Heart left ventricle (tissue), 16 donors: ENCODE data around the gene CREG2. TPM values are rescaled to one million over a fixed set of nuclear protein-coding genes. Genes with fewer than 3 reads are reported as not detected.

Experiments used
- ATAC-seq, 4 donors: fragments of 200-7000 bp; cut with Tn5 transposase; one replicate each; pipeline ENCODE4 v1.9.1; 2020 to 2022; ENCODE audit warnings: moderate library complexity in 4 of 4, mild to moderate bottlenecking in 3 of 4, moderate number of reproducible peaks in 1 of 4
- DNase-seq, 5 donors: peaks; one replicate each; pipeline ENCODE4 v3.0.0-alpha.2; 2020
- H3K27ac ChIP-seq, 12 donors: fragments of 200-600 bp; sonication (generic) in 4 of 12; one replicate each; pipeline versions ENCODE4 v1.5.0 to v1.8.0; 2016 to 2022; ENCODE audit warnings: mild to moderate bottlenecking in 2 of 12
- H3K27me3 ChIP-seq, 9 donors: fragments of 200-600 bp; sonication (generic) in 2 of 9; one replicate each; pipeline versions ENCODE4 v1.5.1 to v1.8.0; 2016 to 2022; ENCODE audit warnings: mild to moderate bottlenecking in 3 of 9
- H3K36me3 ChIP-seq, 9 donors: fragments of 200-600 bp; sonication (generic) in 2 of 9; one replicate each; pipeline versions ENCODE4 v1.5.0 to v1.8.0; 2018 to 2022; ENCODE audit warnings: mild to moderate bottlenecking in 2 of 9
- H3K4me1 ChIP-seq, 12 donors: fragments of 200-600 bp; sonication (generic) in 4 of 12; one replicate each; pipeline versions ENCODE4 v1.5.0 to v1.8.0; 2016 to 2022; ENCODE audit warnings: mild to moderate bottlenecking in 3 of 12
- H3K4me3 ChIP-seq, 12 donors: fragments of 200-600 bp; sonication (generic) in 4 of 12; one replicate each; pipeline versions ENCODE4 v1.5.0 to v1.8.0; 2017 to 2022; ENCODE audit warnings: mild to moderate bottlenecking in 9 of 12, moderate library complexity in 4 of 12
- H3K9me3 ChIP-seq, 12 donors: fragments of 200-600 bp; sonication (generic) in 4 of 12; one replicate each; pipeline versions ENCODE4 v1.5.0 to v1.8.0; 2016 to 2022; ENCODE audit warnings: mild to moderate bottlenecking in 1 of 12
- CTCF ChIP-seq, 12 donors: fragments of 200-600 bp; sonication (generic) in 4 of 12; IDR thresholded peaks; one replicate each; pipeline versions ENCODE4 v1.5.0 to v1.8.0; 2018 to 2022; ENCODE audit warnings: antibody characterized with exemption in 12 of 12, mild to moderate bottlenecking in 5 of 12
- POLR2A ChIP-seq, 2 donors: fragments of 450-650 bp; IDR thresholded peaks; one replicate each; pipeline ENCODE4 v1.6.1; 2017; ENCODE audit warnings: antibody characterized with exemption in 2 of 2, mild to moderate bottlenecking in 2 of 2, moderate library complexity in 2 of 2
- WGBS, 4 donors: extraction: QIAGEN DNeasy Blood & Tissue Kit in 2 of 4; methylation state at CpG; one replicate each; pipeline versions ENCODE4 v1.1.5 to v1.1.7; 2013 to 2018; 5-methylcytosine and 5-hydroxymethylcytosine counted together
- intact Hi-C, 10 donors: fragments of 100-400 bp; cut with DNase I; formaldehyde crosslinking; loops; one replicate each; pipeline versions ENCODE4 v1.11.1 to v1.14.2; 2022
- polyA plus RNA-seq, 2 donors: library from polyadenylated mRNA; stranded (reverse); fragments of 200-250 nt; gene quantifications; one replicate each; pipeline ENCODE4 v1.2.3, GENCODE V29; 2013
- total RNA-seq, 9 donors: library from RNA; depleted of rRNA in 2 of 9; stranded (reverse); fragments of >200 nt in 2 of 9; fragmentation: NEBNext Ultra II Directional in 3 of 9; extraction: Animal tissue kit (Norgen Biotek cat#: 25700) in 3 of 9; gene quantifications; one replicate each; pipeline versions ENCODE4 v1.1.0 to v1.2.4, GENCODE V29; 2016 to 2023
- donor health status: ischemic (EF 13 %, LVEDD 7.1; RV severe dilation, severe dysfunction).
- donor health status: healthy with polysubstance abuse.
- donor health status: DM: no; HTN: yes; CAD: no.
- donor health status: DM: no; HTN: no; CAD: no.
- donor health status: ischemic (EF 25% LVEDD 6.9; RV normal size, moderate dysfunction).
- donor health status: ischemic (EF 25% LVEDD 5.7; RV mildly dilated, moderate dysfunction).
- donor health status: healthy.
- donor health status: DM: yes; HTN: yes; CAD: no.
- donor health status: ischemic (EF 35%, LVEDD 5.7; RV mildly dilated, moderate dysfunction).
- donor health status: nonischemic (EF 11% LVEDD 7.7; RV severe dilation, severe dysfunction).
- donor health status: DM: yes; HTN: yes; CAD: no.
- donor health status: PGD.
- donor health status: ischemic (EF 29% LVEDD 5.4; RV normal size, mild dysfunction).
- donor health status: nonischemic (EF 23%, LVEDD 6.1; RV moderate dilation, normal function).

CREG2 gene
- total and polyA plus RNA-seq, 11 donors, result 0.18 to 1.1 (median 0.46) TPM; not detected in 7

DNA sequence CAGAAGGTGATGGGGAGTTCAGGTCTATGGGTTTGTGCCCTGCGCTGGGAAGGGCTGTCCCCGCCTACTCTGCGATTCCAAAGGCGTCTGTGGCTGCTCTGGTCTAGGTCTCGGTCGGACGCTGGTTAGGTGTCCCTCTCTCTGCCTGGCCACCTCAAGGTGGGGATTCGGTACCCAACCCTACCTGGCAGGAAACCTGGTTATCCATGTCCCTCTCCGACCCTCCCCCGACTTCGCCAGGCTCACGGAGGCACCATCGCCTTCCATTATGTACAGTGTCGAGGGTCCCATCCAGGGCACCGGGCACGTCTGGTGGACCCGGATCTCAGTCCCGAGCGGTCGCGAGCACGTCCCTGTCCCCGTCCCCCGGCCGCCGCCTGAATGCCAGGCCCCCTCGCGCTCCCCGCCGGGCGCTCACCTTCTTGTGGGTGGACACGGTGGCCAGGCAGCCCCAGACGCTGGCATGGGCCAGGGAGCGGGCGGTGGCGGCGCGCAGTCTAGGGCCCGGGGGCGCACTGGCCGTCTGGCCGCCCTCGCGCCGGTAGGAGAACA lies 628 bp downstream of the CREG2 start:
- WGBS, 4 donors, result 2 to 11% (median 6%) methylated on average over 12 to 45 of the region's 45 CpGs
- Histone ChIP-seq H3K27me3 (peaks cover 0 to 56% (median 5%) of the 10 kb centered on the region in 9 donors), H3K4me3 (peak overlapping the region; percentile 28 to 63 (median 52)), H3K36me3 (no peaks in the 10 kb centered on the region), H3K4me1 (peaks cover 0 to 17% (median 9%) of the 10 kb centered on the region in 12 donors), H3K9me3 (no peaks in the 10 kb centered on the region), H3K27ac (no peak overlapping the region)
- DNase-seq, result peak in 1 of 5 donors; percentile 61
- intact Hi-C loops, result loop anchor here in 7 of 10 donors (2.0 to 5.0 kb wide), 2 partner anchors 44 kb away; no protein-coding TSS in a partner anchor
- ATAC-seq, result peak in 3 of 4 donors; percentile 26 to 68 (median 44)
- TF ChIP-seq CTCF (IDR thresholded peaks at IDR 0.05) (no peak), POLR2A (IDR thresholded peaks at IDR 0.05) (no peak)

- H3K9me3 ChIP-seq, result no peaks in the 10 kb centered on the region
- H3K27ac ChIP-seq, result no peak overlapping the region
- DNase-seq, result no peak
- WGBS, 4 donors, result 64 to 84% (median 65%) methylated on average over 6 to 7 of the region's 7 CpGs
- no peaks in the 10 kb centered on the region for H3K36me3 ChIP-seq
- peaks cover 0 to 43% (median 0%) of the 10 kb centered on the region in 9 donors for H3K27me3 ChIP-seq
- no peak for ATAC-seq
- TF ChIP-seq CTCF (IDR thresholded peaks at IDR 0.05), result no peak
- no peak for TF ChIP-seq POLR2A (IDR thresholded peaks at IDR 0.05)
- H3K4me3 ChIP-seq, result no peak overlapping the region
- H3K4me1 ChIP-seq, result peaks cover 0 to 28% (median 10%) of the 10 kb centered on the region in 12 donors
- intact Hi-C loops, result no loop called here
Measured at GRCh38 chr2:101383016-101383541, 4.2 kb downstream of the CREG2 start.

DNA sequence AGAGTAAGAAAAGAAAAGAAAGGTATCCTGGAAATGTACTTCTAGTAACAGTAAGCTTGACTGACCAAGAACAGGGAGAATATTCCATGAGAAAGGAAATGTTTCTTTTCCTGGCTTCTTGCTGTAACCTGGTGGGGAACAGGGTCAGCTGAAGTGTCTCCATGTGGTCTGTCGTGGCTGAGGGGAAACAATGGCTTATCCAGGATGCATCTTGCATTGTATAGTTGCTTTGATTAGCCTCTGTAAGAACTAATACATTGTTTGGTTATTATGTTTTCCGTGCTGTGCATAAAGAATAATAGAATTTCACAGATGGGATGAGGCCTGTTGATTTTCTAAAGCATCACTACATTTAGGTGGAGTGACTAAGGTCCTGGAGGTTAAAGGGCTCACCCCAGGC lies 4.9 kb downstream of the CREG2 start:
- ATAC-seq (no peak), DNase-seq (no peak)
- no peak overlapping the region for H3K27ac ChIP-seq
- H3K36me3 ChIP-seq, result no peaks in the 10 kb centered on the region
- peaks cover 0 to 36% (median 0%) of the 10 kb centered on the region in 9 donors for H3K27me3 ChIP-seq
- no peak overlapping the region for H3K4me3 ChIP-seq
- intact Hi-C loops, result no loop called here
- 52 to 84% (median 72%) methylated on average over 2 of the region's 2 CpGs for WGBS, 4 donors
- H3K4me1 ChIP-seq, result peaks cover 0 to 23% (median 6%) of the 10 kb centered on the region in 12 donors
- TF ChIP-seq POLR2A (IDR thresholded peaks at IDR 0.05), result no peak
- no peak for TF ChIP-seq CTCF (IDR thresholded peaks at IDR 0.05)
- H3K9me3 ChIP-seq, result no peaks in the 10 kb centered on the region

DNA sequence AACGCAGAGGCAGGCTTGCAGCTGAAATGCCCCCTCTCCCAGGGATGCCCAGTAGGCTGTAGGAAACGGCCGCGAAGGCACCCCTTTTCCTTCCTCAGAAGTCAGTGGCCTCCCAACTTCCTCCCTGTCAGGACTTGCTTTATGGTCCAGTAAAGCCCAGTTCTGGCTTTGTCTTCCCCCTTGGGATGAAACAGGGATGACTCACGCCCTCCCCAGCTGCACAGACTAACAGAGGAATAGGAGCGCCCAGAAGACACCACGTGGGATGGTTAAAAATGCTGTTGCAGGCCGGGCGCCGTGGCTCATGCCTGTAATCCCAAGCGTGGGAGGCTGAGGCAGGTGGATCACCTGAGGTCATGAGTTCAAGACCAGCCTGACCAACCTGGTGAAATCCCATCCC lies 6.9 kb downstream of the CREG2 start:
- H3K4me1 ChIP-seq, result peaks cover 0 to 15% (median 0%) of the 10 kb centered on the region in 12 donors
- no peak overlapping the region for H3K27ac ChIP-seq
- no peak overlapping the region for H3K4me3 ChIP-seq
- intact Hi-C loops, result no loop called here
- peak; percentile 71 to 96 (median 92) for ATAC-seq
- TF ChIP-seq CTCF (IDR thresholded peaks at IDR 0.05) (no peak), POLR2A (IDR thresholded peaks at IDR 0.05) (no peak)
- H3K27me3 ChIP-seq, result peaks cover 0 to 16% (median 0%) of the 10 kb centered on the region in 9 donors
- peak; percentile 54 to 79 (median 68) for DNase-seq
- 33 to 61% (median 50%) methylated on average over 11 of the region's 11 CpGs for WGBS, 4 donors
- no peaks in the 10 kb centered on the region for H3K9me3 ChIP-seq
- no peaks in the 10 kb centered on the region for H3K36me3 ChIP-seq
